ENCODE measurements around the gene KRT3.

The KRT3 gene

DNA sequence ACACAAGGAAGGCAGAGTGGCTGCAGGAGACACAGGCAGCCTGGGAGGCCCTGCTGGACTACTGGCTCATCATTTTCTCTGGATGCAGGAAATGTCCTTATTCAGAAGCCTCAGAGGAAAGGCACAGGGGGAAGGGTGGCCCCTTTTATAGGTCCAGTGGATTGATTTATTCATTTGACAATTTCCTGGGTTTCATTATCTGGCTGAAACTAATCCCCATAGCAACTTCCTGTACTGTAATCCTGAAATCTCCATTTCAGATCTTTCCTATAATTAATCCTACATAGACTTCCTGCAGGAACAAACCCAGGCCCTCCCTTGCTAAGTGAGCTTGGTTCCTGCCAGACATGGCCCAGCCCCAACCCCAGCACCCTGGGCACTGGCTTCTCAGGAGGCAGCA is 41.8 kb downstream of the KRT3 start:
- ATAC-seq: no peak
- TF ChIP-seq, protein P1, sequence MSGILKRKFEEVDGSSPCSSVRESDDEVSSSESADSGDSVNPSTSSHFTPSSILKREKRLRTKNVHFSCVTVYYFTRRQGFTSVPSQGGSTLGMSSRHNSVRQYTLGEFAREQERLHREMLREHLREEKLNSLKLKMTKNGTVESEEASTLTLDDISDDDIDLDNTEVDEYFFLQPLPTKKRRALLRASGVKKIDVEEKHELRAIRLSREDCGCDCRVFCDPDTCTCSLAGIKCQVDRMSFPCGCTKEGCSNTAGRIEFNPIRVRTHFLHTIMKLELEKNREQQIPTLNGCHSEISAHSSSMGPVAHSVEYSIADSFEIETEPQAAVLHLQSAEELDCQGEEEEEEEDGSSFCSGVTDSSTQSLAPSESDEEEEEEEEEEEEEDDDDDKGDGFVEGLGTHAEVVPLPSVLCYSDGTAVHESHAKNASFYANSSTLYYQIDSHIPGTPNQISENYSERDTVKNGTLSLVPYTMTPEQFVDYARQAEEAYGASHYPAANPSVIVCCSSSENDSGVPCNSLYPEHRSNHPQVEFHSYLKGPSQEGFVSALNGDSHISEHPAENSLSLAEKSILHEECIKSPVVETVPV (CRISPR knock-in tag; IDR thresholded peaks at IDR 0.05): no peak
- TF ChIP-seq RARB (CRISPR knock-in tag; IDR thresholded peaks at IDR 0.05): no peak
- TF ChIP-seq SNAI2 (CRISPR knock-in tag; IDR thresholded peaks at IDR 0.05): no peak
- TF ChIP-seq ISL1 (CRISPR knock-in tag; IDR thresholded peaks at IDR 0.05): no peak
- no peak for TF ChIP-seq ARNTL (CRISPR knock-in tag; IDR thresholded peaks at IDR 0.05; ENCODE audit: borderline replicate concordance, low read depth)
- TF ChIP-seq GLIS3 (CRISPR knock-in tag; IDR thresholded peaks at IDR 0.05): no peak
- no peak for TF ChIP-seq ZFP30 (CRISPR knock-in tag; IDR thresholded peaks at IDR 0.05)
- no peak for TF ChIP-seq ZNF565 (CRISPR knock-in tag; conservative IDR thresholded peaks at IDR 0.05; ENCODE audit: low read depth)
- TF ChIP-seq OSR1 (CRISPR knock-in tag; IDR thresholded peaks at IDR 0.05): no peak
- TF ChIP-seq BACH2 (CRISPR knock-in tag; IDR thresholded peaks at IDR 0.05; ENCODE audit: borderline replicate concordance): no peak
- TF ChIP-seq, protein P2, sequence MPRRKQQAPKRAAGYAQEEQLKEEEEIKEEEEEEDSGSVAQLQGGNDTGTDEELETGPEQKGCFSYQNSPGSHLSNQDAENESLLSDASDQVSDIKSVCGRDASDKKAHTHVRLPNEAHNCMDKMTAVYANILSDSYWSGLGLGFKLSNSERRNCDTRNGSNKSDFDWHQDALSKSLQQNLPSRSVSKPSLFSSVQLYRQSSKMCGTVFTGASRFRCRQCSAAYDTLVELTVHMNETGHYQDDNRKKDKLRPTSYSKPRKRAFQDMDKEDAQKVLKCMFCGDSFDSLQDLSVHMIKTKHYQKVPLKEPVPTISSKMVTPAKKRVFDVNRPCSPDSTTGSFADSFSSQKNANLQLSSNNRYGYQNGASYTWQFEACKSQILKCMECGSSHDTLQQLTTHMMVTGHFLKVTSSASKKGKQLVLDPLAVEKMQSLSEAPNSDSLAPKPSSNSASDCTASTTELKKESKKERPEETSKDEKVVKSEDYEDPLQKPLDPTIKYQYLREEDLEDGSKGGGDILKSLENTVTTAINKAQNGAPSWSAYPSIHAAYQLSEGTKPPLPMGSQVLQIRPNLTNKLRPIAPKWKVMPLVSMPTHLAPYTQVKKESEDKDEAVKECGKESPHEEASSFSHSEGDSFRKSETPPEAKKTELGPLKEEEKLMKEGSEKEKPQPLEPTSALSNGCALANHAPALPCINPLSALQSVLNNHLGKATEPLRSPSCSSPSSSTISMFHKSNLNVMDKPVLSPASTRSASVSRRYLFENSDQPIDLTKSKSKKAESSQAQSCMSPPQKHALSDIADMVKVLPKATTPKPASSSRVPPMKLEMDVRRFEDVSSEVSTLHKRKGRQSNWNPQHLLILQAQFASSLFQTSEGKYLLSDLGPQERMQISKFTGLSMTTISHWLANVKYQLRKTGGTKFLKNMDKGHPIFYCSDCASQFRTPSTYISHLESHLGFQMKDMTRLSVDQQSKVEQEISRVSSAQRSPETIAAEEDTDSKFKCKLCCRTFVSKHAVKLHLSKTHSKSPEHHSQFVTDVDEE (CRISPR knock-in tag; IDR thresholded peaks at IDR 0.05): no peak
- no peak for TF ChIP-seq CSDC2 (CRISPR knock-in tag; IDR thresholded peaks at IDR 0.05)
- TF ChIP-seq ZNF8 (CRISPR knock-in tag; IDR thresholded peaks at IDR 0.05): no peak
- TF ChIP-seq PPARA (CRISPR knock-in tag; IDR thresholded peaks at IDR 0.05; ENCODE audit: borderline replicate concordance): no peak
- TF ChIP-seq, protein P3, sequence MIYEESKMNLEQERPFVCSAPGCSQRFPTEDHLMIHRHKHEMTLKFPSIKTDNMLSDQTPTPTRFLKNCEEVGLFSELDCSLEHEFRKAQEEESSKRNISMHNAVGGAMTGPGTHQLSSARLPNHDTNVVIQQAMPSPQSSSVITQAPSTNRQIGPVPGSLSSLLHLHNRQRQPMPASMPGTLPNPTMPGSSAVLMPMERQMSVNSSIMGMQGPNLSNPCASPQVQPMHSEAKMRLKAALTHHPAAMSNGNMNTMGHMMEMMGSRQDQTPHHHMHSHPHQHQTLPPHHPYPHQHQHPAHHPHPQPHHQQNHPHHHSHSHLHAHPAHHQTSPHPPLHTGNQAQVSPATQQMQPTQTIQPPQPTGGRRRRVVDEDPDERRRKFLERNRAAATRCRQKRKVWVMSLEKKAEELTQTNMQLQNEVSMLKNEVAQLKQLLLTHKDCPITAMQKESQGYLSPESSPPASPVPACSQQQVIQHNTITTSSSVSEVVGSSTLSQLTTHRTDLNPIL (CRISPR knock-in tag; IDR thresholded peaks at IDR 0.05; ENCODE audit: low read depth): no peak
- TF ChIP-seq, protein P4, sequence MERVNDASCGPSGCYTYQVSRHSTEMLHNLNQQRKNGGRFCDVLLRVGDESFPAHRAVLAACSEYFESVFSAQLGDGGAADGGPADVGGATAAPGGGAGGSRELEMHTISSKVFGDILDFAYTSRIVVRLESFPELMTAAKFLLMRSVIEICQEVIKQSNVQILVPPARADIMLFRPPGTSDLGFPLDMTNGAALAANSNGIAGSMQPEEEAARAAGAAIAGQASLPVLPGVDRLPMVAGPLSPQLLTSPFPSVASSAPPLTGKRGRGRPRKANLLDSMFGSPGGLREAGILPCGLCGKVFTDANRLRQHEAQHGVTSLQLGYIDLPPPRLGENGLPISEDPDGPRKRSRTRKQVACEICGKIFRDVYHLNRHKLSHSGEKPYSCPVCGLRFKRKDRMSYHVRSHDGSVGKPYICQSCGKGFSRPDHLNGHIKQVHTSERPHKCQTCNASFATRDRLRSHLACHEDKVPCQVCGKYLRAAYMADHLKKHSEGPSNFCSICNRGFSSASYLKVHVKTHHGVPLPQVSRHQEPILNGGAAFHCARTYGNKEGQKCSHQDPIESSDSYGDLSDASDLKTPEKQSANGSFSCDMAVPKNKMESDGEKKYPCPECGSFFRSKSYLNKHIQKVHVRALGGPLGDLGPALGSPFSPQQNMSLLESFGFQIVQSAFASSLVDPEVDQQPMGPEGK (CRISPR knock-in tag; IDR thresholded peaks at IDR 0.05; ENCODE audit: borderline replicate concordance): no peak
- no peak for TF ChIP-seq ZNF70 (CRISPR knock-in tag; IDR thresholded peaks at IDR 0.05)
- TF ChIP-seq TCF4 (CRISPR knock-in tag; IDR thresholded peaks at IDR 0.05; ENCODE audit: borderline replicate concordance): no peak

DNA sequence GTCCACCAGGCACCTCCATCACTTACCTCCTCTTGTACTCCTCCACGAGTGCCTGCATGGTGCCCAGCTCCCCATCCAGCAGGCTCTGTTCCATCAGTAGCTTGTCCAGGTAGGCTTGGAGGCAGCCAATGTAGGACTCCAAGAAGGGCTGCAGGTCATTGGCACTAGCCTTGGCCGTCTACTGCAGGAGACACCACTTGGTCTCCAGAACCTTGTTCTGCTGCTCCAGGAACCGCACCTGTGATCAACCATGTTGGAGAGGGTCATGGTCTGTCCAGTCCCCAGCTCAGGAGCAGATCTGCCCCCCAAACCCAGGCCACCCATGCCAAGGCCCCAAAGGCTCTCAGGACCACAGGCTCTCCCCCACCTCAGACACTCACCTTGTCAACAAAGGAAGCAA is 42.6 kb downstream of the KRT3 start:
- ATAC-seq: no peak
- TF ChIP-seq, protein P2 (CRISPR knock-in tag; IDR thresholded peaks at IDR 0.05): no peak
- TF ChIP-seq ZNF565 (CRISPR knock-in tag; conservative IDR thresholded peaks at IDR 0.05; ENCODE audit: low read depth): no peak
- TF ChIP-seq, protein P5, sequence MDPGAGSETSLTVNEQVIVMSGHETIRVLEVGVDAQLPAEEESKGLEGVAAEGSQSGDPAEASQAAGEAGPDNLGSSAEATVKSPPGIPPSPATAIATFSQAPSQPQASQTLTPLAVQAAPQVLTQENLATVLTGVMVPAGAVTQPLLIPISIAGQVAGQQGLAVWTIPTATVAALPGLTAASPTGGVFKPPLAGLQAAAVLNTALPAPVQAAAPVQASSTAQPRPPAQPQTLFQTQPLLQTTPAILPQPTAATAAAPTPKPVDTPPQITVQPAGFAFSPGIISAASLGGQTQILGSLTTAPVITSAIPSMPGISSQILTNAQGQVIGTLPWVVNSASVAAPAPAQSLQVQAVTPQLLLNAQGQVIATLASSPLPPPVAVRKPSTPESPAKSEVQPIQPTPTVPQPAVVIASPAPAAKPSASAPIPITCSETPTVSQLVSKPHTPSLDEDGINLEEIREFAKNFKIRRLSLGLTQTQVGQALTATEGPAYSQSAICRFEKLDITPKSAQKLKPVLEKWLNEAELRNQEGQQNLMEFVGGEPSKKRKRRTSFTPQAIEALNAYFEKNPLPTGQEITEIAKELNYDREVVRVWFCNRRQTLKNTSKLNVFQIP (CRISPR knock-in tag; IDR thresholded peaks at IDR 0.05; ENCODE audit: borderline replicate concordance, low read depth): no peak
- TF ChIP-seq ZC3H10 (CRISPR knock-in tag; IDR thresholded peaks at IDR 0.05): no peak
- TF ChIP-seq ZFP3 (CRISPR knock-in tag; IDR thresholded peaks at IDR 0.05): no peak
- TF ChIP-seq ZNF70 (CRISPR knock-in tag; IDR thresholded peaks at IDR 0.05): no peak
- TF ChIP-seq SNAI2 (CRISPR knock-in tag; IDR thresholded peaks at IDR 0.05): no peak
- TF ChIP-seq PPARA (CRISPR knock-in tag; IDR thresholded peaks at IDR 0.05; ENCODE audit: borderline replicate concordance): no peak
- TF ChIP-seq RARB (CRISPR knock-in tag; IDR thresholded peaks at IDR 0.05): no peak
- TF ChIP-seq ARNTL (CRISPR knock-in tag; IDR thresholded peaks at IDR 0.05; ENCODE audit: borderline replicate concordance, low read depth): no peak

Data from SK-N-SH treated with all-trans-retinoic acid at 6 μM for 48 hours (cell line).